SK-N-SH (cell line): ENCODE results near the gene GATAD2B. TPM values are rescaled to one million over a fixed set of nuclear protein-coding genes. Genes with fewer than 3 reads are reported as not detected.

ENCODE experiments used
- CTCF ChIA-PET: fragments of 300-600, 350-600 bp; formaldehyde crosslinking; extraction: SDS; loops from one replicate; lab custom pipeline; 2021; lab: Yijun Ruan, JAX
- POLR2A ChIA-PET: fragments of 350-600 bp; sonication (Branson Sonifier 250); formaldehyde crosslinking; extraction: SDS; loops from one replicate; lab custom pipeline; 2020; ENCODE audit warnings: antibody characterized with exemption, inconsistent platforms; lab: Yijun Ruan, JAX
- DNase-seq: peaks from one replicate; pipeline ENCODE4 v3.0.0; 2012
- H2AFZ ChIP-seq: fragments of 200-600 bp; sonication (generic); 2 replicates; pipeline ENCODE4 v1.8.1; 2016; ENCODE audit warnings: antibody characterized with exemption, mild to moderate bottlenecking, low read depth
- H3F3A ChIP-seq: fragments of 200-600 bp; sonication (generic); replicated peaks from 2 replicates; pipeline ENCODE3; 2016; ENCODE audit warnings: antibody characterized with exemption, mild to moderate bottlenecking; ENCODE audit not compliant: insufficient read depth
- H3K27ac ChIP-seq, 2 experiments: fragments of 200-500 bp in 1 of 2; fragments of 200-600 bp in 1 of 2; sonication (Bioruptor generic) in 1 of 2; sonication (generic), shearing (Covaris generic) in 1 of 2; 2 replicates each; pipeline versions ENCODE4 v1.5.1 to v1.6.1; 2014 to 2016; ENCODE audit warnings: low read depth in 2 of 2, inconsistent platforms in 1 of 2, low read length in 1 of 2, mild to moderate bottlenecking in 1 of 2, mixed read lengths in 1 of 2
- H3K27me3 ChIP-seq: fragments of 200-600 bp; sonication (generic), shearing (Covaris generic); 2 replicates; pipeline ENCODE4 v1.6.1; 2016; ENCODE audit warnings: mixed run types; ENCODE audit not compliant: insufficient read depth
- H3K36me3 ChIP-seq, 2 experiments: fragments of 200-500 bp in 1 of 2; fragments of 200-600 bp in 1 of 2; sonication (Bioruptor generic) in 1 of 2; sonication (generic) in 1 of 2; replicated peaks in 1 of 2; 2 replicates each; pipeline versions ENCODE3 to v1.5.1; 2014 to 2016; ENCODE audit warnings: low read length in 1 of 2, mild to moderate bottlenecking in 1 of 2; ENCODE audit not compliant: insufficient read depth in 2 of 2, control insufficient read depth in 1 of 2
- H3K4me1 ChIP-seq, 2 experiments: fragments of 200-500 bp in 1 of 2; fragments of 200-600 bp in 1 of 2; sonication (Bioruptor generic) in 1 of 2; sonication (generic), shearing (Covaris generic) in 1 of 2; 2 replicates each; pipeline versions ENCODE4 v1.5.1 to v1.6.1; 2014 to 2016; ENCODE audit warnings: low read depth in 1 of 2, low read length in 1 of 2, mixed run types in 1 of 2; ENCODE audit not compliant: insufficient read depth in 2 of 2, control insufficient read depth in 1 of 2
- H3K4me2 ChIP-seq: fragments of 200-600 bp; sonication (generic), shearing (Covaris generic); 2 replicates; pipeline ENCODE4 v1.6.1; 2017; ENCODE audit warnings: mixed run types
- H3K4me3 ChIP-seq, 2 experiments: fragments of 200-500 bp in 1 of 2; fragments of 200-600 bp in 1 of 2; sonication (Bioruptor generic) in 1 of 2; sonication (generic), shearing (Covaris generic) in 1 of 2; 2 replicates each; pipeline versions ENCODE4 v1.5.1 to v1.8.1; 2014 to 2016; ENCODE audit warnings: low read depth in 2 of 2, inconsistent platforms in 1 of 2, low read length in 1 of 2, mild to moderate bottlenecking in 1 of 2, mixed read lengths in 1 of 2, moderate library complexity in 1 of 2
- H3K79me2 ChIP-seq: fragments of 200-600 bp; sonication (generic); 2 replicates; pipeline ENCODE4 v1.8.1; 2017; ENCODE audit warnings: mild to moderate bottlenecking; ENCODE audit not compliant: insufficient read depth
- H3K9ac ChIP-seq: fragments of 200-600 bp; sonication (generic); 2 replicates; pipeline ENCODE4 v1.6.1; 2017; ENCODE audit warnings: mixed run types
- H3K9me2 ChIP-seq: fragments of 200-600 bp; sonication (generic); 2 replicates; pipeline ENCODE4 v1.6.1; 2017; ENCODE audit warnings: mixed run types
- H3K9me3 ChIP-seq: fragments of 200-600 bp; sonication (generic); 2 replicates; pipeline ENCODE4 v1.6.1; 2017; ENCODE audit warnings: mixed run types, mild to moderate bottlenecking, moderate library complexity
- H4K20me1 ChIP-seq: fragments of 200-600 bp; sonication (generic); 2 replicates; pipeline ENCODE4 v1.6.1; 2017; ENCODE audit warnings: mild to moderate bottlenecking, mixed run types; ENCODE audit not compliant: insufficient read depth
- CHD2 ChIP-seq: fragments of 150-350 bp; IDR thresholded peaks from 2 replicates; pipeline ENCODE4 v1.6.1; 2018; ENCODE audit warnings: low read length; ENCODE audit not compliant: partially characterized antibody
- ELF1 ChIP-seq: IDR thresholded peaks from 2 replicates; pipeline ENCODE4 v1.4.0; 2012
- EZH2phosphoT487 ChIP-seq: fragments of 200-600 bp; sonication (generic); IDR thresholded peaks from 2 replicates; pipeline ENCODE4 v1.6.1; 2017; ENCODE audit warnings: low read depth, mixed run types, mild to moderate bottlenecking, antibody characterized with exemption, moderate library complexity, borderline replicate concordance
- FOSL2 ChIP-seq: IDR thresholded peaks from 2 replicates; pipeline ENCODE4 v1.4.0; 2012; ENCODE audit warnings: low read depth, mild to moderate bottlenecking, moderate library complexity, borderline replicate concordance
- GABPA ChIP-seq: IDR thresholded peaks from 2 replicates; pipeline ENCODE4 v1.4.0; 2012; ENCODE audit warnings: low read depth, mild to moderate bottlenecking
- GATA2 ChIP-seq: sonication (generic); formaldehyde crosslinking; IDR thresholded peaks from 2 replicates; pipeline ENCODE4 v1.5.0; 2020; ENCODE audit warnings: mild to moderate bottlenecking, missing genetic modification reagents
- JUND ChIP-seq: IDR thresholded peaks from 2 replicates; pipeline ENCODE4 v1.4.0; 2012
- RAD21 ChIP-seq: IDR thresholded peaks from 2 replicates; pipeline ENCODE4 v1.6.1; 2012; ENCODE audit warnings: mild to moderate bottlenecking, low read length
- SIN3A ChIP-seq: IDR thresholded peaks from 2 replicates; pipeline ENCODE4 v1.6.1; 2012; ENCODE audit warnings: low read depth, mild to moderate bottlenecking, low read length, moderate library complexity, borderline replicate concordance
- SMC3 ChIP-seq: IDR thresholded peaks from 2 replicates; pipeline ENCODE4 v1.6.1; 2012; ENCODE audit warnings: low read depth, low read length, improper control_type of control experiment
- TCF12 ChIP-seq: IDR thresholded peaks from 2 replicates; pipeline ENCODE4 v1.4.0; 2012
- WGBS: methylation state at CpG from one replicate; pipeline ENCODE4 v1.1.6; 2017; ENCODE audit warnings: low lambda C conversion rate; 5-methylcytosine and 5-hydroxymethylcytosine counted together
- polyA plus RNA-seq, 3 experiments: library from polyadenylated mRNA; depleted of rRNA; stranded (reverse); fragments of >200 nt; gene quantifications; 2 replicates each; pipeline ENCODE4 v1.2.3, GENCODE V29; 2012
- TF ChIP-seq, protein P1 (sequence below): IDR thresholded peaks from 2 replicates; pipeline ENCODE4 v1.4.0; 2012; ENCODE audit warnings: low read depth, borderline replicate concordance
- TF ChIP-seq, protein P2 (sequence below): IDR thresholded peaks from 2 replicates; pipeline ENCODE4 v1.4.0; 2012; ENCODE audit warnings: low read depth

The GATAD2B gene
- polyA plus RNA-seq, 1 of the 3 experiments (the other 2 are of a cell fraction), result 2.8 TPM

DNA sequence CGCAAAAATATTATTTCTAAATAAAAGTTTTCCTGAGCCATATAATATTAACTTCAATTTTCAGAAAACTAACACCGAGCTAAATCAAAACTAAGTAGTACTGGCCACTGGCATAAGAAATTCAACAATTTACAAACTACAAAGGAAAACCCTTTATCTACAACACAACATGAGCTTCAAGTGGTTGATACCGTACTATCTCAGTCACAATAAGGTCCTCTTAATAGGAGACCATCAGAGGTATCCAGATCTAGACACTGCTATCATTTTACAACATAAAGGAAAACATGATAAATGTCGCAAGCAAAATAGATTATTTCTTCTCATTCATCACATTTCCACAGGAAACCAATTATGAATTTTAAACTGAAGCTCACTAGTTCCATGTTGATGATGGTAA is 39.5 kb downstream of the GATAD2B start:
- H3K9ac ChIP-seq, result no peak overlapping the region
- H4K20me1 ChIP-seq, result no peaks in the 10 kb centered on the region
- no peaks in the 10 kb centered on the region for H3K9me3 ChIP-seq
- POLR2A ChIA-PET, result no interaction called here
- H3K9me2 ChIP-seq, result no peaks in the 10 kb centered on the region
- peak overlapping the region; percentile 87 to 90 for H3K27ac ChIP-seq
- 94% methylated on average over 4 of the region's 4 CpGs for whole genome bisulfite sequencing
- no peak overlapping the region for H3K4me3 ChIP-seq
- H2AFZ ChIP-seq, result no peak overlapping the region
- TF ChIP-seq RAD21 (no peak), GATA2 (CRISPR knock-in tag) (no peak), EZH2phosphoT487 (no peak), TCF12 (no peak), CHD2 (no peak), GABPA (no peak), FOSL2 (no peak), SMC3 (no peak), JUND (no peak), ELF1 (no peak)
- TF ChIP-seq, protein P1, sequence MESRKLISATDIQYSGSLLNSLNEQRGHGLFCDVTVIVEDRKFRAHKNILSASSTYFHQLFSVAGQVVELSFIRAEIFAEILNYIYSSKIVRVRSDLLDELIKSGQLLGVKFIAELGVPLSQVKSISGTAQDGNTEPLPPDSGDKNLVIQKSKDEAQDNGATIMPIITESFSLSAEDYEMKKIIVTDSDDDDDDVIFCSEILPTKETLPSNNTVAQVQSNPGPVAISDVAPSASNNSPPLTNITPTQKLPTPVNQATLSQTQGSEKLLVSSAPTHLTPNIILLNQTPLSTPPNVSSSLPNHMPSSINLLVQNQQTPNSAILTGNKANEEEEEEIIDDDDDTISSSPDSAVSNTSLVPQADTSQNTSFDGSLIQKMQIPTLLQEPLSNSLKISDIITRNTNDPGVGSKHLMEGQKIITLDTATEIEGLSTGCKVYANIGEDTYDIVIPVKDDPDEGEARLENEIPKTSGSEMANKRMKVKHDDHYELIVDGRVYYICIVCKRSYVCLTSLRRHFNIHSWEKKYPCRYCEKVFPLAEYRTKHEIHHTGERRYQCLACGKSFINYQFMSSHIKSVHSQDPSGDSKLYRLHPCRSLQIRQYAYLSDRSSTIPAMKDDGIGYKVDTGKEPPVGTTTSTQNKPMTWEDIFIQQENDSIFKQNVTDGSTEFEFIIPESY, result no peak
- TF ChIP-seq, protein P2, sequence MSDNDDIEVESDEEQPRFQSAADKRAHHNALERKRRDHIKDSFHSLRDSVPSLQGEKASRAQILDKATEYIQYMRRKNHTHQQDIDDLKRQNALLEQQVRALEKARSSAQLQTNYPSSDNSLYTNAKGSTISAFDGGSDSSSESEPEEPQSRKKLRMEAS, result no peak
- DNase-seq, result no peak
- CTCF ChIA-PET, result interaction anchor here (0.9 to 3.3 kb wide), 4 partner anchors 25 to 64 kb away, joined by 3 to 16 read pairs (median 4); partner anchors contain the start of gene DENND4B
- H3F3A ChIP-seq, result peaks cover 24% of the 10 kb centered on the region
- no peak overlapping the region for H3K4me2 ChIP-seq
- H3K27me3 ChIP-seq, result no peaks in the 10 kb centered on the region
- H3K79me2 ChIP-seq, result peaks cover 94% of the 10 kb centered on the region
- H3K4me1 ChIP-seq, result peaks cover 15 to 16% of the 10 kb centered on the region in 2 experiments
- no peaks in the 10 kb centered on the region for H3K36me3 ChIP-seq

DNA sequence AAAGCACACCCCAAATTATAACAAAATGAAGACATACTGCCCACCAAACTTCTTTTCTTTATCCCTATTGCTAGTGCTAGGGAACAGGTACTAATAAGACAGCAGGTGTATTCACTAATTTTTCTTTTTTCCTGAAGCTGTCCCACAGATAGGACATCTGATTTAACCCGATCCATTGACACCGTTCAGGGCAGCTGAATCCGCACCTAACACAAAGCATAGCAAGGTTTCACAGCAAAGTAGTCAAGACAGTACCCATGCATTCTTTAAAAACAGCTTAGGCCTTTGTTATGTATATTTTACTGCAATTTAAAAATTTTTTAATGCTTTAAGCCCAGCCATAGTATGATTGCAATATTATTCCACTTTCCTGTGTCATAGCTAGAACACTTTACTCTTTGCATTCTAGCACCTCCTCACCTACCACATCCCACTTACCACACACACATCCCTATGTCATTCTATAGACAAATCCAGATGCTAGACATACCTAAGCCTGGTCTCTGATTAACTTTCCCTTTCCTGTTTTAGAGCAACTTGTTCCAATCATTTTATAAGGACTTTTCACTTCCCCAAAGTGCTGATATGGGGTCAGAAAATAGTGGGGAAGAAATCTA is 40.4 kb downstream of the GATAD2B start:
- TF ChIP-seq TCF12 (no peak), CHD2 (no peak), SIN3A (no peak), GABPA (no peak)
- 82% methylated on average over 3 of the region's 3 CpGs for WGBS
- Histone ChIP-seq H3K4me3 (peak overlapping the region; percentile 36 to 56), H3K9me2 (no peaks in the 10 kb centered on the region), H3K36me3 (no peaks in the 10 kb centered on the region), H3K27ac (peak overlapping the region; percentile 87 to 90), H3F3A (peaks cover 24% of the 10 kb centered on the region), H3K79me2 (peaks cover 94% of the 10 kb centered on the region), H3K9me3 (no peaks in the 10 kb centered on the region), H3K9ac (peak overlapping the region; percentile 88), H3K4me1 (peaks cover 15 to 16% of the 10 kb centered on the region in 2 experiments), H2AFZ (peak overlapping the region; percentile 67), H4K20me1 (no peaks in the 10 kb centered on the region), H3K4me2 (peak overlapping the region; percentile 83), H3K27me3 (no peaks in the 10 kb centered on the region)
- CTCF ChIA-PET, result interaction anchor here (0.9 to 3.3 kb wide), 6 partner anchors 21 to 104 kb away, joined by 3 to 16 read pairs (median 4); partner anchors contain the start of genes DENND4B and RAB13
- POLR2A ChIA-PET, result interaction anchor here (1.0 to 2.9 kb wide), 4 partner anchors 17 to 85 kb away, joined by 4 to 14 read pairs (median 8); partner anchors contain the start of genes CREB3L4, GATAD2B and SLC39A1
- peak; percentile 12 for DNase-seq
